ENCODE results near the gene SGIP1.

The SGIP1 gene

GRCh38 chr1:66525086-66525485 lies 8.9 kb upstream of the SGIP1 start:
- no peak for TF ChIP-seq CTCF (conservative IDR thresholded peaks at IDR 0.05; ENCODE audit: low read depth)
- no peak overlapping the region for H3K27ac ChIP-seq
- ChIA-PET POLR2A (ENCODE audit: low non-redundant PET) (no interaction called here), CTCF (no interaction called here)
- no peak for DNase-seq (ENCODE audit: low spot score)

GRCh38 chr1:66526036-66526435 lies 7.9 kb upstream of the SGIP1 start:
- TF ChIP-seq CTCF (conservative IDR thresholded peaks at IDR 0.05; ENCODE audit: low read depth): no peak
- ChIA-PET POLR2A (ENCODE audit: low non-redundant PET) (no interaction called here), CTCF (interaction anchor here (0.6 kb wide), 1 partner anchor 131 kb away, joined by 4 read pairs; no protein-coding TSS in a partner anchor)
- H3K27ac ChIP-seq: no peak overlapping the region
- DNase-seq (ENCODE audit: low spot score): no peak

- ChIA-PET POLR2A (ENCODE audit: low non-redundant PET) (no interaction called here), CTCF (interaction anchor here (0.5 kb wide), 1 partner anchor 48 kb away, joined by 3 read pairs; no protein-coding TSS in a partner anchor)
- no peak overlapping the region for H3K27ac ChIP-seq
- no peak for TF ChIP-seq CTCF (conservative IDR thresholded peaks at IDR 0.05; ENCODE audit: low read depth)
- no peak for DNase-seq (ENCODE audit: low spot score)
These were observed 7.0 kb upstream of the SGIP1 start for GRCh38 chr1:66526991-66527390.

- H3K27ac ChIP-seq: no peak overlapping the region
- CTCF ChIA-PET: interaction anchor here (0.6 kb wide), 1 partner anchor 9 kb away, joined by 3 read pairs; no protein-coding TSS in a partner anchor
- no peak for DNase-seq (ENCODE audit: low spot score)
- POLR2A ChIA-PET (ENCODE audit: low non-redundant PET): no interaction called here
- no peak for TF ChIP-seq CTCF (conservative IDR thresholded peaks at IDR 0.05; ENCODE audit: low read depth)
These were observed 6.3 kb upstream of the SGIP1 start for GRCh38 chr1:66527686-66528085.

GRCh38 chr1:66528580-66528979 lies 5.4 kb upstream of the SGIP1 start:
- TF ChIP-seq CTCF (conservative IDR thresholded peaks at IDR 0.05; ENCODE audit: low read depth): no peak
- DNase-seq (ENCODE audit: low spot score): no peak
- ChIA-PET POLR2A (ENCODE audit: low non-redundant PET) (no interaction called here), CTCF (interaction anchor here (0.6 kb wide), 1 partner anchor 10 kb away, joined by 3 read pairs; no protein-coding TSS in a partner anchor)
- H3K27ac ChIP-seq: no peak overlapping the region

- TF ChIP-seq CTCF (conservative IDR thresholded peaks at IDR 0.05; ENCODE audit: low read depth): no peak
- H3K27ac ChIP-seq: no peak overlapping the region
- no peak for DNase-seq (ENCODE audit: low spot score)
- ChIA-PET CTCF (interaction anchor here (0.6 kb wide), 1 partner anchor 27 kb away, joined by 3 read pairs; no protein-coding TSS in a partner anchor), POLR2A (ENCODE audit: low non-redundant PET) (no interaction called here)
These were observed 1.7 kb upstream of the SGIP1 start for GRCh38 chr1:66532214-66532613.

Measured in RWPE1 (cell line).